PFSK-1 (cell line): ENCODE results near the gene CLTCL1.

Experiments used
- POLR2AphosphoS5 ChIP-seq: IDR thresholded peaks from 2 replicates; pipeline ENCODE4 v1.6.1; 2012; ENCODE audit warnings: low read depth, mild to moderate bottlenecking, control low read depth, low read length, moderate library complexity
- REST ChIP-seq, 2 experiments: IDR thresholded peaks; 2 replicates each; pipeline versions ENCODE4 v1.6.1 to v1.8.0; 2011 to 2012; ENCODE audit warnings: low read depth in 2 of 2, low read length in 2 of 2, control low read depth in 1 of 2, inconsistent platforms in 1 of 2, mild to moderate bottlenecking in 1 of 2, moderate library complexity in 1 of 2; ENCODE audit not compliant: insufficient read depth in 1 of 2
- SIN3A ChIP-seq: IDR thresholded peaks from 2 replicates; pipeline ENCODE4 v1.6.1; 2012; ENCODE audit warnings: mild to moderate bottlenecking, low read length, moderate library complexity, borderline replicate concordance; ENCODE audit not compliant: insufficient read depth
- TAF1 ChIP-seq: IDR thresholded peaks from 2 replicates; pipeline ENCODE4 v1.6.1; 2012; ENCODE audit warnings: low read length, control low read depth, borderline replicate concordance; ENCODE audit not compliant: insufficient read depth

- TF ChIP-seq POLR2AphosphoS5 (no peak), REST (IDR thresholded peaks at IDR 0.05; ENCODE audit: insufficient read depth in 1 of 2, low read depth in 2 of 2, low read length in 2 of 2) (no peak), TAF1 (no peak), SIN3A (no peak)
Observed at GRCh38 chr22:19287076-19287707, 4.3 kb downstream of the CLTCL1 start.
